Upper lobe of left lung (tissue), 4 donors: ENCODE data around the gene INMT.

Source experiments
- EP300 ChIP-seq, 4 donors: sonication (generic); formaldehyde crosslinking; IDR thresholded peaks; one replicate each; pipeline ENCODE4 v1.5.1; 2017; ENCODE audit warnings: antibody characterized with exemption in 4 of 4, control low read depth in 2 of 4
- TF ChIP-seq, protein P1 (sequence below), 6 experiments: fragments of 450-650 bp in 4 of 6; fragments of 200-600 bp in 2 of 6; sonication (generic) in 2 of 6; IDR thresholded peaks; one replicate each; pipeline ENCODE4 v1.5.1; 2016 to 2019; ENCODE audit warnings: antibody characterized with exemption in 6 of 6

DNA sequence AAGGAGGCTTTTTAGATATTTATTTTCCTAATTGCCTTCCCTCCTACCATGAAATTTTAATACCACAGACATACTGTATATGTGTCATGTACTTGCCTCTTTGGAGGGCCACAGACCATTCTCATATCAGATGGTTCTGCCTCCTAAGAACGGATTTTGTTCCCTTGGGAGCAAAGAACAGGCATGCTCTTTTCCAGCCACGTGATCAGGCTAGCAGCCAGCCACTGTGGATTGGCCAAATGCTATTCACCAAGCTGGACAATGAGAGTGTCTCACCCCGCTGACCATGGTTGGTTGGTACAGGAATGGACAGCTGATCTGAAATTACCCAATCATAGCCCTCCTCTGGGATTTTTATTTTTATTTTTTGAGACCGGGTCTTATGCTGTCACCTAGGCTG lies 48.2 kb upstream of the INMT start:
- TF ChIP-seq, protein P1, sequence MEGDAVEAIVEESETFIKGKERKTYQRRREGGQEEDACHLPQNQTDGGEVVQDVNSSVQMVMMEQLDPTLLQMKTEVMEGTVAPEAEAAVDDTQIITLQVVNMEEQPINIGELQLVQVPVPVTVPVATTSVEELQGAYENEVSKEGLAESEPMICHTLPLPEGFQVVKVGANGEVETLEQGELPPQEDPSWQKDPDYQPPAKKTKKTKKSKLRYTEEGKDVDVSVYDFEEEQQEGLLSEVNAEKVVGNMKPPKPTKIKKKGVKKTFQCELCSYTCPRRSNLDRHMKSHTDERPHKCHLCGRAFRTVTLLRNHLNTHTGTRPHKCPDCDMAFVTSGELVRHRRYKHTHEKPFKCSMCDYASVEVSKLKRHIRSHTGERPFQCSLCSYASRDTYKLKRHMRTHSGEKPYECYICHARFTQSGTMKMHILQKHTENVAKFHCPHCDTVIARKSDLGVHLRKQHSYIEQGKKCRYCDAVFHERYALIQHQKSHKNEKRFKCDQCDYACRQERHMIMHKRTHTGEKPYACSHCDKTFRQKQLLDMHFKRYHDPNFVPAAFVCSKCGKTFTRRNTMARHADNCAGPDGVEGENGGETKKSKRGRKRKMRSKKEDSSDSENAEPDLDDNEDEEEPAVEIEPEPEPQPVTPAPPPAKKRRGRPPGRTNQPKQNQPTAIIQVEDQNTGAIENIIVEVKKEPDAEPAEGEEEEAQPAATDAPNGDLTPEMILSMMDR (IDR thresholded peaks at IDR 0.05): no peak
- no peak for TF ChIP-seq EP300 (IDR thresholded peaks at IDR 0.05)
